GM21515 (cell line): ENCODE results near the gene THBS1.

ENCODE experiments used
- ATAC-seq: cut with Tn5 transposase; IDR thresholded peaks from one replicate; pipeline ENCODE4 v1.9.1; 2021; ENCODE audit not compliant: unreplicated experiment

The THBS1 gene

DNA sequence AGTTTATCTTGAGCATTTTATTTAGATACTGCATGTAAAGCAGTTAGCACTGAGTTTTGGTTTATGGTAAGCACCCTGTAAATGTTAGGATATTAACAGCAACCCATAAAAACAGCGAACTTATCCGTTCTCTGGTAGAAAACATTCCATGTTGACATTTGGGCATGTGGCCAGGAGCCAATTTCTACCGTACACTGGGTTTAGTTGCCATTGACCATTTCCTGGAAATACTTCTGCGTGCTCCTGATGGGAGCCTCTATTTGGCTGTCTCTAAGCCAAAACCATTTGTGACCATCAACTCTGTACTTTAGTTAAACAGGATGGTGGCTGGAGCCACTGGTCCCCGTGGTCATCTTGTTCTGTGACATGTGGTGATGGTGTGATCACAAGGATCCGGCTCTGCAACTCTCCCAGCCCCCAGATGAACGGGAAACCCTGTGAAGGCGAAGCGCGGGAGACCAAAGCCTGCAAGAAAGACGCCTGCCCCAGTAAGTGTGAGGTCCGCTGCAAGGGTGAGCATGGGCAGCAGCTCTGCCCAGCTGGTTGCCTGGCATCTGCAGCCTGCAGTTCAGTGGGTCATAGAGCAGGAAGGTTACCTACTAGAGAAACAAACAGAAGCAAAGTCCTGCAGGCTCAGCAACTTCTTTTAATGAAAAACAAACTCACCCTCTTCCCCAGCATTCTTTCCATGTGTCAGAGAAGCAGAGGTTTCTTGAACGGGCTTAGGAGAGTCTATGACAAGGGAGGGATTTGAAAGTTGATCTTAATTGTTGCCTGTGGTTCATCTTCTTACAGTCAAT is 7.1 kb downstream of the THBS1 start:
- no peak for ATAC-seq

DNA sequence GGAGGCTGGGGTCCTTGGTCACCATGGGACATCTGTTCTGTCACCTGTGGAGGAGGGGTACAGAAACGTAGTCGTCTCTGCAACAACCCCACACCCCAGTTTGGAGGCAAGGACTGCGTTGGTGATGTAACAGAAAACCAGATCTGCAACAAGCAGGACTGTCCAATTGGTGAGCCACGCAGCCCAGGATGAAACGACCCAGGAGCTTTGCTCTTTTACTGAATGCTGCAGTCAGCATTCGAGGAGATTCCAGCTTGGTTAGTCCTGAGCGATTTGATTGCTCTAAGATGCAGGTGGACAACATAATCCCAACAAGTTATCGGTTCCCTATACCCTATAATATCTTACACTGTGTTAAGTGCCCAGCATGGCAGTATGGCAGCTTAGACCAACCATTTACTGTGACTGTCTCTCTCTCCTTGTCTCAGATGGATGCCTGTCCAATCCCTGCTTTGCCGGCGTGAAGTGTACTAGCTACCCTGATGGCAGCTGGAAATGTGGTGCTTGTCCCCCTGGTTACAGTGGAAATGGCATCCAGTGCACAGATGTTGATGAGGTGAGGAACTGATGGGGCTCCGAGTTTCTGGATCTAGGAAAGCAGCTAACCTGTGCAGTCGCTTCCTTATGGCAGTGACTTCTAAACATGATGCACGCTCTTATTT is 7.8 kb downstream of the THBS1 start:
- ATAC-seq, result no peak

DNA sequence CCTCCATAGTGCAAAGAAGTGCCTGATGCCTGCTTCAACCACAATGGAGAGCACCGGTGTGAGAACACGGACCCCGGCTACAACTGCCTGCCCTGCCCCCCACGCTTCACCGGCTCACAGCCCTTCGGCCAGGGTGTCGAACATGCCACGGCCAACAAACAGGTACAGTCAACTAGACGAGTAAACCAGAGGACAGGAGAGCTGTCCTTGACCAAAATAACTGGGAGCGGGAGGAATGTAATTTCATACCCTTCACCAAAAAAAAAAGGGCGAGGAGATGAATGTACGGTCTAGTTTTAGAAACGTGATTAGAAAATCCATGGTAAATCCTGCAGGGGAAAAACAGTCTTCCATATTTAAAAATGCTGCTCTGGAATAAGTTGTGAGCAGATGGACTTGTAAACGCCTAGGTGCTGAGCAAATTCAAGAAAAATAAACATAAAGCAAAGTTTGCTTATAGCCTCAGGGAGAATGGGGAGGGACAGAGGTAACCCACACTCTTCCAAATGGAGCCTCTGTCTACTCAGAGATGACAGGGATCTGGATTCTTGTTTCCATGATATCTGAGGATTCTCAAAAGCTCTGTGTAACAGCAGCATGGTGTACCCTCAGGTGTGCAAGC is 8.4 kb downstream of the THBS1 start:
- no peak for ATAC-seq

DNA sequence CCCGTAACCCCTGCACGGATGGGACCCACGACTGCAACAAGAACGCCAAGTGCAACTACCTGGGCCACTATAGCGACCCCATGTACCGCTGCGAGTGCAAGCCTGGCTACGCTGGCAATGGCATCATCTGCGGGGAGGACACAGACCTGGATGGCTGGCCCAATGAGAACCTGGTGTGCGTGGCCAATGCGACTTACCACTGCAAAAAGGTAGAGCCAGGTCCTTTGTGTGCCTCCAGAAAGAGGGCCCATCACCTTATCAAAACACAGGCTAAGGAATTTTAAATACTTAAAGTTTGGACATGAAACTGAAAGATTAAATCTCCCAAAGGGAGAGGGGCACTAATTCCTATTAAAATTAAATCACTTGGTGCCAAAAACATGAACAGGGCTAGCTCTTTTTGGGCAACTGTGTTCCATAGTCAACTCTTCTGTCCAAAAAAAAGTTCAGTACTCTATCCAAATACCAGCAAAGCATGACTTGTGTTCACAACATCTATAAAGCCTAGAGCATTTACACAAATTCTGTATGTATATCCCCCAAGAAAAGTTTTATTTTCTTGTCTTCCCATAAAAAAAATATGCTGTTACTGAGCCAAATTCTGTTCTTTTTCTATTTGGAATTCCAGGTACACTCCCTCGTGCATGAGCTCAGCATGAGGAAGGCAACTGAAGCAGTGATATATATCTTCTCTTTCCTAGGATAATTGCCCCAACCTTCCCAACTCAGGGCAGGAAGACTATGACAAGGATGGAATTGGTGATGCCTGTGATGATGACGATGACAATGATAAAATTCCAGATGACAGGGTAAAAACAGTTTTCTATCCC is 9.2 kb downstream of the THBS1 start:
- ATAC-seq, result no peak

DNA sequence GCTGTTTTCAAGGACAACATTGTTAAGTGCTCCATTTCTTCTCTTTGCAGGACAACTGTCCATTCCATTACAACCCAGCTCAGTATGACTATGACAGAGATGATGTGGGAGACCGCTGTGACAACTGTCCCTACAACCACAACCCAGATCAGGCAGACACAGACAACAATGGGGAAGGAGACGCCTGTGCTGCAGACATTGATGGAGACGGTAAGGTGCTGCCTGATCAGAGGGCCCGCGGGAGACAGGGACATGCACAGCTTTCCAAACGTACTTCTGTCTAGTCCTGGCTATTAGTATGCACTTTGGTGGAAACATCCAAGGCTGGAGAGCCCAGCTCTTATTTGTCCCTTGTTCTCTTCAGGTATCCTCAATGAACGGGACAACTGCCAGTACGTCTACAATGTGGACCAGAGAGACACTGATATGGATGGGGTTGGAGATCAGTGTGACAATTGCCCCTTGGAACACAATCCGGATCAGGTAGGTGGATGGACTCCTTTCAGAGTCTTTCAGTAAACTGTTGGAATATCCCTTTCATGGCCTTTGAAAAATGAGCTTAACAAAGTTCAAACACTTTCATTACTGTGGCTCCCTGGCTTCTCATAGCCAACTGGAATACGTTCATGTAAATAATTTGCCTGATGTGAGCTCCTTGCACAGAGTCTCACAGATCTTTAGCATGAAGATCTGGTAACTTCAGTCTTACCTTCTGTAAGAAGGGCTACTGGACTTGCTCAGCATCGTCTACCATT is 10.4 kb downstream of the THBS1 start:
- no peak for ATAC-seq

DNA sequence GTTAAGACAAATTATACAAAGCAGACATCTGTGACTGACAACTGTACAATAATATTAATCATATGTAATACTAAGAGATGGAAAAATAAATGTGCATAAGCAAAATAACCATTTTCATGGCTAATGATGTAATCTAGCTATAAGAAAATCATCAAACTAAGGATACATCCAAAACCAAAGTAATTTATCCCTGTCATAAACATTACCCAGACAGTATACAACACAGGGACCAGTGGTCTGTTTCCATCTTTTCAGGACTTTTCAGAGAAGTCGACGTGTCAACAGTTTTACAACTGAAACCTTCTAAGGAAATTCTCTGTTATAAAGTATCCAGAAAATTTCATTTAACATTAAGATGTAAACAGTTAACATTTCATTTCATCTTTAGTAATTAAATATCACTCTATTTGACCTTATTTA is 11.0 kb downstream of the THBS1 start:
- ATAC-seq, result no peak

DNA sequence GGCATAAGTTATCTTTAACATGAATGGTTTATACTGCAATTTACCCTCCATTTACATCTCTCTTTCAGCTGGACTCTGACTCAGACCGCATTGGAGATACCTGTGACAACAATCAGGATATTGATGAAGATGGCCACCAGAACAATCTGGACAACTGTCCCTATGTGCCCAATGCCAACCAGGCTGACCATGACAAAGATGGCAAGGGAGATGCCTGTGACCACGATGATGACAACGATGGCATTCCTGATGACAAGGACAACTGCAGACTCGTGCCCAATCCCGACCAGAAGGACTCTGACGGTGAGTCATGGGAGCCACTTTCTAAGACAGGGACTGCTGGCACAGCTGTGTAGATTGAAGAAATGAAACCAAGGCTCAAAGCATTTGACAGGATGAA is 11.6 kb downstream of the THBS1 start:
- no peak for ATAC-seq

DNA sequence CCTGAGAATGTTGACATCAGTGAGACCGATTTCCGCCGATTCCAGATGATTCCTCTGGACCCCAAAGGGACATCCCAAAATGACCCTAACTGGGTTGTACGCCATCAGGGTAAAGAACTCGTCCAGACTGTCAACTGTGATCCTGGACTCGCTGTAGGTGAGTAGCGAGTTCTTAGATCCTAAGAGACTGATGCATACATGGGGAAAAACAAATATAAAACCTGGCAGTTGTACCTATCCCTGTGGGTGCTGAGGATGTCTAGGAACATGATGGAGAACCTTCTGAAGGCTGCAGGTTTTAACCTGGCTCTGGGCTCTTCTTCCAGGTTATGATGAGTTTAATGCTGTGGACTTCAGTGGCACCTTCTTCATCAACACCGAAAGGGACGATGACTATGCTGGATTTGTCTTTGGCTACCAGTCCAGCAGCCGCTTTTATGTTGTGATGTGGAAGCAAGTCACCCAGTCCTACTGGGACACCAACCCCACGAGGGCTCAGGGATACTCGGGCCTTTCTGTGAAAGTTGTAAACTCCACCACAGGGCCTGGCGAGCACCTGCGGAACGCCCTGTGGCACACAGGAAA is 12.3 kb downstream of the THBS1 start:
- no peak for ATAC-seq

DNA sequence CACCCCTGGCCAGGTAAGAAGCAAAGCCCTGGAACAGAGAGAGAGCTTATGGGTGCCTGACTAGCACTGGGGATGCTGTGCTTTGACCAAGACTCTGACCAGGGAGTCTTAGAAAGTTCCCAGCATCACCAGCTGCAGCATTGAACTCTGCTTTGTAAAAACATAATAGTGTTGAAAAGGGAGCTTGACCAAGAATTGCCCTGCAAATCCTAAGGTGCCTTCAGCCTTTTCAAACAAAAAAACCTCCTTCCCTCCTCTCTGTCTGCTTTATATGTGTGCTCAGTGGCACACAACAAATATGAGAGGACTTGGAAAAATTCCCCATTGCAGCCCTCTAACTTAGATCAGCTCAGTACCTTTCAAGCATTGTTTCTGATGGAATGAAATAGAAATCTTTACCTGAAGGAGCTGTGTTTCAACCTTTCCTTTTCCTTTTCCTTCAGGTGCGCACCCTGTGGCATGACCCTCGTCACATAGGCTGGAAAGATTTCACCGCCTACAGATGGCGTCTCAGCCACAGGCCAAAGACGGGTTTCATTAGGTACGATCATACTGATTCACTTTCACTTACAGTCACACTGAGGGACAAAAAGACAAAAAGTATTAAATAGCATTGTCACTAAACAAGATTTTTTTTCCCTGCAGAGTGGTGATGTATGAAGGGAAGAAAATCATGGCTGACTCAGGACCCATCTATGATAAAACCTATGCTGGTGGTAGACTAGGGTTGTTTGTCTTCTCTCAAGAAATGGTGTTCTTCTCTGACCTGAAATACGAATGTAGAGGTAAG is 13.0 kb downstream of the THBS1 start:
- ATAC-seq, result no peak

DNA sequence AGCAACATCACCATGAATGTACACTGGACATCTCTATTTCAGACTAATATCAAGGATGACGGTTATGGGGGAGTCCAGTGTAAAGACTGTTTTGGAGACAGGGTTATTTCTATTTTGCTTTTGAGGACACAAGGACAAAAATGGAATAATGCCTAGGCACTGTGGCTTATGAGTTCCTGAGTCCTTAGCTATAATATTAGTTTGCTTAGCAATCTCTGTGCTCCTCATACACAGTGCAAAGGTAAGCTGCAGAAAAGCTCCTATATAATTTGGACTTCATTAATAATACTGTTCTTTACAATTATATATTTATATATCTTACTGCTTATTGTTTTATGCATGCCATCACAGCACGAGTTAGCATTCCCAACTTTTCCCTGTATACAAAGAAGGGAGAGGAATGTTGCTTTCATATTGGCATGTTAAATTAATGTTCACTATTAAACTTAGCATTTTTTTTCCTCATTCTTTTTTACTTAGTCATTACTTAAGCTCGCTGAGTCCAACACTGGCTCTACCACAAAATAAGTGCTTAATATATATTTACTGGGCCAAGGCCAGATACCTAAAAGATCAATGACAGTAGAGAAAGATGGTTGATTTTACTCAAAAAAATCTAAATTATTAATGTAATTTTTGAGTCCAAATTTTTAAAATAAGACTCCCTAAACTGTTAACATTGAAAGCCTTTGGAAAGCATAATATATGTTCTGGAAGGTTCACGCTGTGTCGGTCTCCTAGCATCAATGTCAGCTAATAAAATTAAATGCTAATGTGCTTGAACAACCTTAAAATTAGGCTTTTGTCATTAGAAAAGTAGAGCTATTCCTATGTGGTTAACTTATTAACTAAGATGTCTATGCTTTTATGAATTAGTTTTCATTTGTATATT is 13.8 kb downstream of the THBS1 start:
- ATAC-seq, result no peak

DNA sequence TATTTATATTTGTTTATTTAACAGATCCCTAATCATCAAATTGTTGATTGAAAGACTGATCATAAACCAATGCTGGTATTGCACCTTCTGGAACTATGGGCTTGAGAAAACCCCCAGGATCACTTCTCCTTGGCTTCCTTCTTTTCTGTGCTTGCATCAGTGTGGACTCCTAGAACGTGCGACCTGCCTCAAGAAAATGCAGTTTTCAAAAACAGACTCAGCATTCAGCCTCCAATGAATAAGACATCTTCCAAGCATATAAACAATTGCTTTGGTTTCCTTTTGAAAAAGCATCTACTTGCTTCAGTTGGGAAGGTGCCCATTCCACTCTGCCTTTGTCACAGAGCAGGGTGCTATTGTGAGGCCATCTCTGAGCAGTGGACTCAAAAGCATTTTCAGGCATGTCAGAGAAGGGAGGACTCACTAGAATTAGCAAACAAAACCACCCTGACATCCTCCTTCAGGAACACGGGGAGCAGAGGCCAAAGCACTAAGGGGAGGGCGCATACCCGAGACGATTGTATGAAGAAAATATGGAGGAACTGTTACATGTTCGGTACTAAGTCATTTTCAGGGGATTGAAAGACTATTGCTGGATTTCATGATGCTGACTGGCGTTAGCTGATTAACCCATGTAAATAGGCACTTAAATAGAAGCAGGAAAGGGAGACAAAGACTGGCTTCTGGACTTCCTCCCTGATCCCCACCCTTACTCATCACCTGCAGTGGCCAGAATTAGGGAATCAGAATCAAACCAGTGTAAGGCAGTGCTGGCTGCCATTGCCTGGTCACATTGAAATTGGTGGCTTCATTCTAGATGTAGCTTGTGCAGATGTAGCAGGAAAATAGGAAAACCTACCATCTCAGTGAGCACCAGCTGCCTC is 14.7 kb downstream of the THBS1 start:
- ATAC-seq, result no peak

DNA sequence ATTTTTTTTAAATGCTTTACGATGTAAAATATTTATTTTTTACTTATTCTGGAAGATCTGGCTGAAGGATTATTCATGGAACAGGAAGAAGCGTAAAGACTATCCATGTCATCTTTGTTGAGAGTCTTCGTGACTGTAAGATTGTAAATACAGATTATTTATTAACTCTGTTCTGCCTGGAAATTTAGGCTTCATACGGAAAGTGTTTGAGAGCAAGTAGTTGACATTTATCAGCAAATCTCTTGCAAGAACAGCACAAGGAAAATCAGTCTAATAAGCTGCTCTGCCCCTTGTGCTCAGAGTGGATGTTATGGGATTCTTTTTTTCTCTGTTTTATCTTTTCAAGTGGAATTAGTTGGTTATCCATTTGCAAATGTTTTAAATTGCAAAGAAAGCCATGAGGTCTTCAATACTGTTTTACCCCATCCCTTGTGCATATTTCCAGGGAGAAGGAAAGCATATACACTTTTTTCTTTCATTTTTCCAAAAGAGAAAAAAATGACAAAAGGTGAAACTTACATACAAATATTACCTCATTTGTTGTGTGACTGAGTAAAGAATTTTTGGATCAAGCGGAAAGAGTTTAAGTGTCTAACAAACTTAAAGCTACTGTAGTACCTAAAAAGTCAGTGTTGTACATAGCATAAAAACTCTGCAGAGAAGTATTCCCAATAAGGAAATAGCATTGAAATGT is 15.6 kb downstream of the THBS1 start:
- no peak for ATAC-seq

DNA sequence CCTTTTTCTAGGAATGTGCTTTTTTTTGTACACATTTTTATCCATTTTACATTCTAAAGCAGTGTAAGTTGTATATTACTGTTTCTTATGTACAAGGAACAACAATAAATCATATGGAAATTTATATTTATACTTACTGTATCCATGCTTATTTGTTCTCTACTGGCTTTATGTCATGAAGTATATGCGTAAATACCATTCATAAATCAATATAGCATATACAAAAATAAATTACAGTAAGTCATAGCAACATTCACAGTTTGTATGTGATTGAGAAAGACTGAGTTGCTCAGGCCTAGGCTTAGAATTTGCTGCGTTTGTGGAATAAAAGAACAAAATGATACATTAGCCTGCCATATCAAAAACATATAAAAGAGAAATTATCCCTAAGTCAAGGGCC is 16.5 kb downstream of the THBS1 start:
- no peak for ATAC-seq

DNA sequence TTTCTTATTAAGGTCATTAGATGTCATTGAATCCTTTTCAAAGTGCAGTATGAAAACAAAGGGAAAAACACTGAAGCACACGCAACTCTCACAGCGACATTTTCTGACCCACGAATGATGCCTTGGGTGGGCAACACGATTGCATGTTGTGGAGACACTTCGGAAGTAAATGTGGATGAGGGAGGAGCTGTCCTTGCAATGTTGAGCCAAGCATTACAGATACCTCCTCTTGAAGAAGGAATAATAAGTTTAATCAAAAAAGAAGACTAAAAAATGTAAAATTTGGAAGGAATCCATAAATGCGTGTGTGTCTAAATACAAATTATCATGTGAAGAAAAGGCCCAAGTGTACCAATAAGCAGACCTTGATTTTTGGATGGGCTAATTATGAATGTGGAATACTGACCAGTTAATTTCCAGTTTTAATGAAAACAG is 16.9 kb downstream of the THBS1 start:
- no peak for ATAC-seq

DNA sequence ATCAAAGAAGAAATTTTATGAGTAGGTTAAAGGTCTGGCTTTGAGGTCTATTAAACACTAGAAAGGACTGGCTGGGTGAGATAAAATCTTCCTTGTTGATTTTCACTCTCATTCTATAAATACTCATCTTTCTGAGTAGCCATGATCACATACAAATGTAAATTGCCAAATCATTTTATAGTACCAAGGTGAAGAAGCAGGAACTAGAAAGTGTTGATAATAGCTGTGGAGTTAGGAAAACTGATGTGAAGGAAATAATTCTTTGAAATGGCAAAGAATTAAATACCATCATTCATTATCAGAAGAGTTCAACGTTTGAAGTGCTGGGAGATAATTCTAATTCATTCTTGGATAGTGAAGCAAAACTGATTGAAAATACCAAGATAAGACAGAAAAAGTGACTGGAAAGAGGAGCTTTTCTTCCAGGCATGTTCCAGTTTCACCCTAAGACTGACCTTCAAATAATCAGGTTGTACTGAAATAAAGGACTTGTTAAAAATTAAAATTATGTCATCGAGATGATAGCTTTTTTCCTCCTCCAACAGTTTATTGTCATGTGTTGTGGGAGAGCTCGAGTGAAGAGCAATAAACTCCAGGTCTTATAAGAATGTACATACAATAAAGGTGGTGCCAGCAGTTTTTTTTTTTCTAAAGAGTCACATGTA is 17.4 kb downstream of the THBS1 start:
- no peak for ATAC-seq
